Measurements from ENCODE around the gene CFAP126. TPM values are rescaled to one million over a fixed set of nuclear protein-coding genes. Genes with fewer than 3 reads are reported as not detected.
"Not testable (repeated sequence)": the region's sequence is repeated elsewhere in the genome, so short reads cannot be mapped to it uniquely, and the experiment has no call there.

Gene CFAP126
- total and polyA plus RNA-seq, 5 donors: not detected

- ATAC-seq (no peak), DNase-seq (no peak)
- Histone ChIP-seq H3K4me3 (ENCODE audit: low read length) (no peak overlapping the region), H3K9me3 (ENCODE audit: control insufficient read depth, low read length) (no peaks in the 10 kb centered on the region), H3K27me3 (ENCODE audit: control insufficient read depth, insufficient read depth) (no peaks in the 10 kb centered on the region), H3K4me1 (ENCODE audit: control insufficient read depth, insufficient read depth, low read length) (no peaks in the 10 kb centered on the region), H3K27ac (ENCODE audit: low read length) (no peak overlapping the region)
- intact Hi-C loops (cut with DNase I): no loop called here
- WGBS: 86% methylated on average over 3 of the region's 3 CpGs
These were observed 31.9 kb downstream of the CFAP126 start for GRCh38 chr1:161335796-161336195.

GRCh38 chr1:161333166-161333565, 34.5 kb downstream of the CFAP126 start:
- Histone ChIP-seq H3K4me3 (ENCODE audit: low read length) (no peak overlapping the region), H3K27me3 (ENCODE audit: control insufficient read depth, insufficient read depth) (no peaks in the 10 kb centered on the region), H3K4me1 (ENCODE audit: control insufficient read depth, insufficient read depth, low read length) (no peaks in the 10 kb centered on the region), H3K27ac (ENCODE audit: low read length) (no peak overlapping the region), H3K9me3 (ENCODE audit: control insufficient read depth, low read length) (no peaks in the 10 kb centered on the region)
- intact Hi-C loops (cut with DNase I): no loop called here
- ATAC-seq (no peak), DNase-seq (no peak)
- 96% methylated on average over 9 of the region's 9 CpGs for WGBS

GRCh38 chr1:161330346-161330745, 37.3 kb downstream of the CFAP126 start:
- intact Hi-C loops (cut with DNase I): no loop called here
- no peak for DNase-seq
- 89% methylated on average over 4 of the region's 4 CpGs for WGBS
- H3K9me3 ChIP-seq (ENCODE audit: control insufficient read depth, low read length): no peaks in the 10 kb centered on the region
- no peak overlapping the region for H3K4me3 ChIP-seq (ENCODE audit: low read length)
- no peaks in the 10 kb centered on the region for H3K27me3 ChIP-seq (ENCODE audit: control insufficient read depth, insufficient read depth)
- no peak for ATAC-seq
- no peaks in the 10 kb centered on the region for H3K4me1 ChIP-seq (ENCODE audit: control insufficient read depth, insufficient read depth, low read length)
- no peak overlapping the region for H3K27ac ChIP-seq (ENCODE audit: low read length)

- intact Hi-C loops (cut with DNase I): no loop called here
- no peaks in the 10 kb centered on the region for H3K9me3 ChIP-seq (ENCODE audit: control insufficient read depth, low read length)
- WGBS: 89% methylated on average over 4 of the region's 4 CpGs
- no peaks in the 10 kb centered on the region for H3K27me3 ChIP-seq (ENCODE audit: control insufficient read depth, insufficient read depth)
- DNase-seq (no peak), ATAC-seq (no peak)
- no peak overlapping the region for H3K4me3 ChIP-seq (ENCODE audit: low read length)
- H3K4me1 ChIP-seq (ENCODE audit: control insufficient read depth, insufficient read depth, low read length): no peaks in the 10 kb centered on the region
- no peak overlapping the region for H3K27ac ChIP-seq (ENCODE audit: low read length)
These were observed 43.7 kb downstream of the CFAP126 start for GRCh38 chr1:161324020-161324419.

GRCh38 chr1:161315841-161316674, 51.6 kb downstream of the CFAP126 start:
- H3K27me3 ChIP-seq (ENCODE audit: control insufficient read depth, insufficient read depth); H3K9me3 ChIP-seq (ENCODE audit: control insufficient read depth, low read length); DNase-seq; intact Hi-C loops (cut with DNase I); H3K27ac ChIP-seq (ENCODE audit: low read length); ATAC-seq; H3K4me3 ChIP-seq (ENCODE audit: low read length); H3K4me1 ChIP-seq (ENCODE audit: control insufficient read depth, insufficient read depth, low read length): not testable (repeated sequence)
- WGBS: 73% methylated on average over 17 of the region's 17 CpGs

Other genes starting within 250 kb of the CFAP126 start
- gene PFDN2, start 249.8 kb downstream of the CFAP126 start, total RNA-seq: 10 to 100 TPM; 44.9 to 58.6 (median 51.5) TPM
- gene PFDN2, start 249.8 kb downstream of the CFAP126 start, polyA plus RNA-seq: 151 TPM
- gene NIT1, start 249.8 kb downstream of the CFAP126 start, total RNA-seq: 10 to 100 TPM; 28.0 to 33.5 (median 30.4) TPM
- gene NIT1, start 249.8 kb downstream of the CFAP126 start, polyA plus RNA-seq: 29.7 TPM
- 10 to 100 TPM; 26.3 to 30.6 (median 28.7) TPM for gene DEDD, start 235.2 kb downstream of the CFAP126 start, total RNA-seq
- 15.5 TPM for gene DEDD, start 235.2 kb downstream of the CFAP126 start, polyA plus RNA-seq
- 10 to 100 TPM; 82.6 to 91.0 (median 89.1) TPM for gene UFC1, start 213.9 kb downstream of the CFAP126 start, total RNA-seq
- 99.9 TPM for gene UFC1, start 213.9 kb downstream of the CFAP126 start, polyA plus RNA-seq
- gene USP21, start 208.4 kb downstream of the CFAP126 start, total RNA-seq: 10 to 100 TPM; 14.9 to 25.7 (median 20.9) TPM
- 18.1 TPM for gene USP21, start 208.4 kb downstream of the CFAP126 start, polyA plus RNA-seq
- gene PPOX, start 201.4 kb downstream of the CFAP126 start, total RNA-seq: 10 to 100 TPM; 11.4 to 16.0 (median 14.9) TPM
- 15.2 TPM for gene PPOX, start 201.4 kb downstream of the CFAP126 start, polyA plus RNA-seq
- gene B4GALT3, start 190.4 kb downstream of the CFAP126 start, total RNA-seq: 10 to 100 TPM; 16.0 to 21.0 (median 19.7) TPM
- gene B4GALT3, start 190.4 kb downstream of the CFAP126 start, polyA plus RNA-seq: 17.5 TPM
- gene ADAMTS4, start 168.8 kb downstream of the CFAP126 start, total RNA-seq: 100 to 1,000 TPM in 1 of 4 donors, 10 to 100 TPM in 2, 1 to 10 TPM in 1; 6.9 to 111 (median 17.2) TPM
- gene ADAMTS4, start 168.8 kb downstream of the CFAP126 start, polyA plus RNA-seq: 24.4 TPM
- gene NDUFS2, start 165.5 kb downstream of the CFAP126 start, total RNA-seq: 100 to 1,000 TPM; 162 to 229 (median 177) TPM
- 219 TPM for gene NDUFS2, start 165.5 kb downstream of the CFAP126 start, polyA plus RNA-seq
- 10 to 100 TPM; 23.3 to 44.3 (median 32.9) TPM for gene FCER1G, start 152.6 kb downstream of the CFAP126 start, total RNA-seq
- 33.4 TPM for gene FCER1G, start 152.6 kb downstream of the CFAP126 start, polyA plus RNA-seq
- gene APOA2, start 144.2 kb downstream of the CFAP126 start, total RNA-seq: not detected
- 0.34 TPM for gene APOA2, start 144.2 kb downstream of the CFAP126 start, polyA plus RNA-seq
- 10 to 100 TPM; 27.7 to 42.9 (median 32.1) TPM for gene TOMM40L, start 141.8 kb downstream of the CFAP126 start, total RNA-seq
- gene TOMM40L, start 141.8 kb downstream of the CFAP126 start, polyA plus RNA-seq: 31.9 TPM
- not detected for gene NR1I3, start 129.7 kb downstream of the CFAP126 start, total RNA-seq
- gene NR1I3, start 129.7 kb downstream of the CFAP126 start, polyA plus RNA-seq: 0.18 TPM
- gene PCP4L1, start 109.1 kb downstream of the CFAP126 start, total RNA-seq: under 1 TPM; 0.21 to 0.94 (median 0.57) TPM
- 0.45 TPM for gene PCP4L1, start 109.1 kb downstream of the CFAP126 start, polyA plus RNA-seq
- gene MPZ, start 57.9 kb downstream of the CFAP126 start, total RNA-seq: 10 to 100 TPM in 1 of 4 donors, 1 to 10 TPM in 3; 4.8 to 10.2 (median 8.5) TPM
- 23.2 TPM for gene MPZ, start 57.9 kb downstream of the CFAP126 start, polyA plus RNA-seq
- gene SDHC, start 53.5 kb downstream of the CFAP126 start, total RNA-seq: 100 to 1,000 TPM; 236 to 275 (median 248) TPM
- gene SDHC, start 53.5 kb downstream of the CFAP126 start, polyA plus RNA-seq: 167 TPM
- 10 to 100 TPM; 10.3 to 29.5 (median 19.7) TPM for gene FCGR2A, start 137.6 kb upstream of the CFAP126 start, total RNA-seq
- 5.7 TPM for gene FCGR2A, start 137.6 kb upstream of the CFAP126 start, polyA plus RNA-seq
- 1 to 10 TPM in 3 of 4 donors, under 1 TPM in 1; 0.71 to 3.0 (median 2.1) TPM for gene HSPA6, start 156.7 kb upstream of the CFAP126 start, total RNA-seq
- 0.75 TPM for gene HSPA6, start 156.7 kb upstream of the CFAP126 start, polyA plus RNA-seq
- gene FCGR3A, start 181.9 kb upstream of the CFAP126 start, total RNA-seq: 10 to 100 TPM; 42.7 to 73.9 (median 69.1) TPM
- 14.6 TPM for gene FCGR3A, start 181.9 kb upstream of the CFAP126 start, polyA plus RNA-seq